Ureter (tissue), 1 donor: ENCODE measurements around the gene ACVR1. TPM values are rescaled to one million over a fixed set of nuclear protein-coding genes. Genes with fewer than 3 reads are reported as not detected.

Experiments used
- DNase-seq: peaks from one replicate; pipeline ENCODE4 v3.0.0-alpha.2; 2020; ENCODE audit warnings: low spot score
- total RNA-seq: library from RNA; stranded (reverse); gene quantifications from one replicate; pipeline ENCODE4 v1.2.4, GENCODE V29; 2023
- donor health status: DM: yes; HTN: yes; CAD: no.

The ACVR1 gene
- total RNA-seq, 1 donor from 2014 or later = 31.7 TPM

- no peak for DNase-seq
Observed at GRCh38 chr2:157856187-157856515, 20.0 kb downstream of the ACVR1 start.

- no peak for DNase-seq
Observed at GRCh38 chr2:157853820-157854219, 22.3 kb downstream of the ACVR1 start.

GRCh38 chr2:157853211-157853610, 22.9 kb downstream of the ACVR1 start:
- DNase-seq = no peak

GRCh38 chr2:157849591-157849990, 26.5 kb downstream of the ACVR1 start:
- no peak for DNase-seq

- DNase-seq = no peak
Observed at GRCh38 chr2:157848213-157848612, 27.9 kb downstream of the ACVR1 start.

GRCh38 chr2:157845081-157845480, 31.0 kb downstream of the ACVR1 start:
- no peak for DNase-seq

GRCh38 chr2:157843935-157844334, 32.2 kb downstream of the ACVR1 start:
- DNase-seq = no peak

GRCh38 chr2:157843081-157843480, 33.0 kb downstream of the ACVR1 start:
- no peak for DNase-seq

- DNase-seq = no peak
Observed at GRCh38 chr2:157842106-157842879, 33.8 kb downstream of the ACVR1 start.

- no peak for DNase-seq
Observed at GRCh38 chr2:157841485-157841884, 34.6 kb downstream of the ACVR1 start.

- DNase-seq = no peak
Observed at GRCh38 chr2:157840568-157841156, 35.5 kb downstream of the ACVR1 start.

GRCh38 chr2:157839822-157840221, 36.3 kb downstream of the ACVR1 start:
- no peak for DNase-seq

- DNase-seq = no peak
Observed at GRCh38 chr2:157839162-157839801, 36.8 kb downstream of the ACVR1 start.

- DNase-seq = no peak
Observed at GRCh38 chr2:157838442-157839161, 37.5 kb downstream of the ACVR1 start.

- DNase-seq = no peak
Observed at GRCh38 chr2:157837851-157838441, 38.2 kb downstream of the ACVR1 start.

GRCh38 chr2:157836531-157836930, 39.6 kb downstream of the ACVR1 start:
- DNase-seq = no peak

GRCh38 chr2:157835425-157835824, 40.7 kb downstream of the ACVR1 start:
- no peak for DNase-seq

GRCh38 chr2:157835006-157835405, 41.1 kb downstream of the ACVR1 start:
- no peak for DNase-seq

- no peak for DNase-seq
Observed at GRCh38 chr2:157833721-157834120, 42.4 kb downstream of the ACVR1 start.

GRCh38 chr2:157831573-157832315, 44.4 kb downstream of the ACVR1 start:
- no peak for DNase-seq
